WI38 (cell line): ENCODE results near the gene IPO7.
A peak's percentile ranks its signal among the peaks of the same experiment; 100 is the strongest.
"Not testable (repeated sequence)": the region's sequence is repeated elsewhere in the genome, so short reads cannot be mapped to it uniquely, and the experiment has no call there.

Source experiments
- H3K4me3 ChIP-seq: 2 replicates; pipeline ENCODE4 v1.5.1; 2011; ENCODE audit warnings: low read depth, mild to moderate bottlenecking, control low read depth, low read length
- TF ChIP-seq, protein P1 (sequence below): IDR thresholded peaks from 2 replicates; pipeline ENCODE4 v1.5.1; 2012; ENCODE audit warnings: low read depth, mild to moderate bottlenecking, control low read depth, low read length

IPO7 gene

DNA sequence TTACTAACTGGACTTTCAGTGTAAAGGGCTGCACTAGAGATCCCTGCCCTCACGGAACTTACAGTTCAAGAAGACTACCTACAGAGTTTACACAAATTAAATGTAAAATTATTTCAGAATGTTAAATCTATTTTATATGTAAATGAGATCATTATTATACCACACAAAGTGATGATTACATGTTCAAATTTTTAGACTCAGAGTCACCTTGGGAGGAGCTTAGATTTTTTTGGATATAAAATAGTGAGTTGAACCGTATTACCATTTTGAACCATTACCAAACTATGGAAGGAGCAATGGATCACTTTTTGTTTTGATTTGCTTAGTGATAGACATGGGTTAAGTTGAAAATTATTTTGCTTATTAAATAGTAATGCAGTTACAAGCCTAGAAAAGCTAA, 1.6 kb downstream of the IPO7 start:
- TF ChIP-seq, protein P1, sequence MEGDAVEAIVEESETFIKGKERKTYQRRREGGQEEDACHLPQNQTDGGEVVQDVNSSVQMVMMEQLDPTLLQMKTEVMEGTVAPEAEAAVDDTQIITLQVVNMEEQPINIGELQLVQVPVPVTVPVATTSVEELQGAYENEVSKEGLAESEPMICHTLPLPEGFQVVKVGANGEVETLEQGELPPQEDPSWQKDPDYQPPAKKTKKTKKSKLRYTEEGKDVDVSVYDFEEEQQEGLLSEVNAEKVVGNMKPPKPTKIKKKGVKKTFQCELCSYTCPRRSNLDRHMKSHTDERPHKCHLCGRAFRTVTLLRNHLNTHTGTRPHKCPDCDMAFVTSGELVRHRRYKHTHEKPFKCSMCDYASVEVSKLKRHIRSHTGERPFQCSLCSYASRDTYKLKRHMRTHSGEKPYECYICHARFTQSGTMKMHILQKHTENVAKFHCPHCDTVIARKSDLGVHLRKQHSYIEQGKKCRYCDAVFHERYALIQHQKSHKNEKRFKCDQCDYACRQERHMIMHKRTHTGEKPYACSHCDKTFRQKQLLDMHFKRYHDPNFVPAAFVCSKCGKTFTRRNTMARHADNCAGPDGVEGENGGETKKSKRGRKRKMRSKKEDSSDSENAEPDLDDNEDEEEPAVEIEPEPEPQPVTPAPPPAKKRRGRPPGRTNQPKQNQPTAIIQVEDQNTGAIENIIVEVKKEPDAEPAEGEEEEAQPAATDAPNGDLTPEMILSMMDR, result no peak
- H3K4me3 ChIP-seq, result peak overlapping the region; percentile 92

DNA sequence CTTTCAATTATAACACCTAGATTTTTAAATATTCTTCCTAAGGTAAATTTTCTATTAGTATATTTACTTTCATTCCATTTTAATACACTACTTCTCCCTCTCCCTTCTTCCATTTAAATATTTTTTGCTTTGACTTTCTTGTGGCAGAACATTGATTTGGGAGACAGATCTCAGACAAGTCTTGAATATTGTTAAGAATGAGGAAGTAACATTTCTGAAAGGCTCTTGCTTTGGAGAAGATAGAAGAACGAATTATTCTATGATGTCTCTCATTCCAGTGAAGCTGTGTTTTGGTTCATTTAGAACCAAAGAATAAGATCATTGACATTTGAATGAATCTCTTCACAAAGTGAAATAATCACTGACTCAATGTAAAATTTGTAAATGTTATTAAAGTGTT, 2.4 kb downstream of the IPO7 start:
- no peak overlapping the region for H3K4me3 ChIP-seq
- TF ChIP-seq, protein P1, result no peak

- H3K4me3 ChIP-seq, result no peak overlapping the region
- TF ChIP-seq, protein P1, result no peak
These were observed 11.9 kb downstream of the IPO7 start for GRCh38 chr11:9396310-9396709.

DNA sequence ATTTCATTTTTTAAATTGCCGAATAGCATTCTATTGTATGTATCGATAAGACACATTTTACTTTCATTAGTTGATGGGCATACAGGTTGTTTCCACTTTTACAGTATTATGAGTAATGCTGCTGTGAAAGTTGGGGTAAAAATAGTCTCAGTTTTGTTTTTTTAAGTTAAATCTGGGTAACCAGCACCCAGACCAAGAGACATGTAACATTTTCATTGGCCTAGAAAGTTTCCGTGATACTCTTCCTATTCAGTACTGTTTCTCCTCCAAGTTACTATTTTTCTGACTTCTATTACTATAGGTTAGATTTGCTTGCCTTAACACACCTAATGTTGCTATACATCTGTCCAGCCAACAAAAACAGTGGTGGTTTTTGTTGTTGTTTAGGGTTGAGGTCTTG, 12.3 kb downstream of the IPO7 start:
- TF ChIP-seq, protein P1, result no peak
- H3K4me3 ChIP-seq, result no peak overlapping the region

- TF ChIP-seq, protein P1, result no peak
- no peak overlapping the region for H3K4me3 ChIP-seq
These were observed 13.6 kb downstream of the IPO7 start for GRCh38 chr11:9397746-9398680.

DNA sequence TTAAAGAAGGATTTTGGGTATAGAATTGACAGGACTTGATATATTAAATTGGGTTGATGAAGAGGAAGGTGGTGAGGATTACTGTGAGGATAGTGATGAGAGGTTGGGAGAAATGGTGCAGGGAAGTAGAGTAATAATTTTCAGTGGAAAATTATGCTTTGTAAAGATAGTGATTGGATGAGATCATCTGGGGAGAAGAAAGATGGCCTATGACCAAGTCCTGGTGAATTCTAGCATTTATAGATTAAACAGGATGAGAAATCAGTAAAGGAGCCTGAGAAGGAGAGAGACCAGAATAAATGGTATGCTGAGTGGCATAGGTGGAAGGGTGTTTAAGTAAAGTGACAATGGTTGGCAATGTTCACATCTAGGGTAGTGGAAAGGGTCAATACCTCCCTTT, 15.0 kb downstream of the IPO7 start:
- no peak overlapping the region for H3K4me3 ChIP-seq
- TF ChIP-seq, protein P1, result no peak

DNA sequence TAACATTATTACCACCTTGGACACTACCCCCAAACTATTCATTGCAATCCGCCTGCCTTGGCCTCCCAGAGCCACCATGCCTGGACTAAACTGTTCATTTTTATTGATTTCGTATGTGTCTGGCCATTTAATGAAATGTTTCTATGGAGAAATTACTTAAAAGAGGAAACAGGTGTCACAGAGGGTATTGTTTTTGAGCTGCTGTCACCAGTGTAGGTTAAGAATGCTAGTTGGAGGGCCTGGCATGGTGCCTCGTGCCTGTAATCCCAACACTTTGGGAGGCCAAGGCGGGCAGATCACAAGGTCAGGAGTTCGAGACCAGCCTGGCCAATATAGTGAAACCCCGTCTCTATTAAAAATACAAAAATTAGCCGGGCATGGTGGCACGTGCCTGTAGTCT, 17.4 kb downstream of the IPO7 start:
- not testable (repeated sequence) for H3K4me3 ChIP-seq
